H9 (cell line): ENCODE data around the gene ULK1. TPM values are rescaled to one million over a fixed set of nuclear protein-coding genes. Genes with fewer than 3 reads are reported as not detected.

ENCODE experiments used
- DNase-seq: peaks from one replicate; pipeline ENCODE4 v3.0.0-alpha.2; 2017
- H2AFZ ChIP-seq: one replicate; pipeline ENCODE4 v1.6.1; 2013; ENCODE audit warnings: mild to moderate bottlenecking, low read length, control low read depth, moderate library complexity
- H2AK5ac ChIP-seq: 2 replicates; pipeline ENCODE4 v1.6.1; 2013; ENCODE audit warnings: low read length, control low read depth, mixed read lengths; ENCODE audit not compliant: insufficient read length
- H2BK120ac ChIP-seq: one replicate; pipeline ENCODE4 v1.6.1; 2013; ENCODE audit warnings: low read depth, mild to moderate bottlenecking, low read length, control low read depth, inconsistent platforms; ENCODE audit not compliant: poor library complexity, severe bottlenecking
- H2BK12ac ChIP-seq: 2 replicates; pipeline ENCODE4 v1.6.1; 2013; ENCODE audit warnings: low read length, control low read depth, mixed read lengths, low read depth; ENCODE audit not compliant: insufficient read length
- H2BK15ac ChIP-seq: 2 replicates; pipeline ENCODE4 v1.6.1; 2013; ENCODE audit warnings: low read depth, low read length, control low read depth
- H2BK20ac ChIP-seq: one replicate; pipeline ENCODE4 v1.6.1; 2013; ENCODE audit warnings: low read depth, mild to moderate bottlenecking, low read length, control low read depth, inconsistent platforms; ENCODE audit not compliant: poor library complexity, severe bottlenecking
- H2BK5ac ChIP-seq: 2 replicates; pipeline ENCODE4 v1.6.1; 2013; ENCODE audit warnings: low read length, control low read depth, mixed read lengths; ENCODE audit not compliant: insufficient read length
- H3K14ac ChIP-seq: 2 replicates; pipeline ENCODE4 v1.6.1; 2013; ENCODE audit warnings: low read length, control low read depth; ENCODE audit not compliant: insufficient read depth
- H3K18ac ChIP-seq: 2 replicates; pipeline ENCODE4 v1.6.1; 2013; ENCODE audit warnings: low read depth, mild to moderate bottlenecking, mixed read lengths, low read length, control low read depth; ENCODE audit not compliant: insufficient read length
- H3K23ac ChIP-seq: 2 replicates; pipeline ENCODE4 v1.6.1; 2013; ENCODE audit warnings: low read length, control low read depth, mixed read lengths, low read depth; ENCODE audit not compliant: insufficient read length
- H3K23me2 ChIP-seq: 2 replicates; pipeline ENCODE4 v1.6.1; 2013; ENCODE audit warnings: low read depth, mild to moderate bottlenecking, mixed read lengths, low read length, control low read depth; ENCODE audit not compliant: insufficient read length, poor library complexity, severe bottlenecking
- H3K27ac ChIP-seq: 2 replicates; pipeline ENCODE4 v1.5.1; 2013; ENCODE audit warnings: low read length, control low read depth, mixed read lengths, low read depth; ENCODE audit not compliant: insufficient read length
- H3K27me3 ChIP-seq: 2 replicates; pipeline ENCODE4 v1.6.1; 2013; ENCODE audit warnings: low read length, control low read depth, inconsistent platforms; ENCODE audit not compliant: insufficient read depth
- H3K4ac ChIP-seq: 2 replicates; pipeline ENCODE4 v1.6.1; 2013; ENCODE audit warnings: low read depth, mild to moderate bottlenecking, control low read depth, inconsistent platforms, low read length, moderate library complexity
- H3K4me1 ChIP-seq: 2 replicates; pipeline ENCODE4 v1.6.1; 2013; ENCODE audit warnings: low read length, control low read depth, inconsistent platforms; ENCODE audit not compliant: insufficient read depth
- H3K4me2 ChIP-seq: 2 replicates; pipeline ENCODE4 v1.6.1; 2013; ENCODE audit warnings: low read length, control low read depth, mixed read lengths; ENCODE audit not compliant: insufficient read length, insufficient read depth
- H3K56ac ChIP-seq: 2 replicates; pipeline ENCODE4 v1.6.1; 2013; ENCODE audit warnings: low read depth, mild to moderate bottlenecking, mixed read lengths, low read length, control low read depth; ENCODE audit not compliant: insufficient read length
- H3K79me1 ChIP-seq: 2 replicates; pipeline ENCODE4 v1.6.1; 2013; ENCODE audit warnings: low read depth, mild to moderate bottlenecking, moderate library complexity, low read length, control low read depth, inconsistent platforms; ENCODE audit not compliant: insufficient read depth, poor library complexity, severe bottlenecking
- H3K79me2 ChIP-seq: 2 replicates; pipeline ENCODE4 v1.6.1; 2013; ENCODE audit warnings: low read length, control low read depth, inconsistent platforms; ENCODE audit not compliant: insufficient read depth
- H3K9ac ChIP-seq: 2 replicates; pipeline ENCODE4 v1.6.1; 2013; ENCODE audit warnings: low read length, control low read depth, mixed read lengths; ENCODE audit not compliant: insufficient read length; ENCODE audit errors: extremely low read depth
- H3K9me3 ChIP-seq: one replicate; pipeline ENCODE4 v1.6.1; 2013; ENCODE audit warnings: low read depth, low read length, inconsistent platforms; ENCODE audit not compliant: control insufficient read depth
- H3T11ph ChIP-seq: one replicate; pipeline ENCODE4 v1.6.1; 2013; ENCODE audit warnings: mild to moderate bottlenecking, low read length, control low read depth, inconsistent platforms
- H4K20me1 ChIP-seq: one replicate; pipeline ENCODE4 v1.6.1; 2013; ENCODE audit not compliant: control insufficient read depth, insufficient read length, insufficient read depth
- H4K5ac ChIP-seq: 2 replicates; pipeline ENCODE4 v1.6.1; 2013; ENCODE audit warnings: low read depth, mild to moderate bottlenecking, mixed read lengths, low read length, control low read depth; ENCODE audit not compliant: insufficient read length
- H4K8ac ChIP-seq: replicated peaks from 2 replicates; pipeline ENCODE4 v1.6.1; 2013; ENCODE audit warnings: low read length, control low read depth, mixed read lengths, low read depth; ENCODE audit not compliant: insufficient read length
- H4K91ac ChIP-seq: 2 replicates; pipeline ENCODE4 v1.6.1; 2013; ENCODE audit warnings: low read depth, mild to moderate bottlenecking, moderate library complexity, mixed read lengths, low read length, control low read depth; ENCODE audit not compliant: insufficient read length
- H3K27ac Mint-ChIP-seq, 3 experiments: 2 replicates in 2 of 3; 3 replicates in 1 of 3; pipeline ENCODE4 v1.8.0; 2020 to 2021; ENCODE audit warnings: mixed read lengths in 3 of 3, mild to moderate bottlenecking in 1 of 3, moderate library complexity in 1 of 3
- H3K27me3 Mint-ChIP-seq: 2 replicates; pipeline ENCODE4 v1.8.0; 2021; ENCODE audit warnings: low read depth, mild to moderate bottlenecking, moderate library complexity, mixed read lengths
- H3K36me3 Mint-ChIP-seq, 3 experiments: 2 replicates in 2 of 3; 3 replicates in 1 of 3; pipeline ENCODE4 v1.8.0; 2020 to 2021; ENCODE audit warnings: low read depth in 3 of 3, mixed read lengths in 3 of 3; ENCODE audit not compliant: insufficient read depth in 1 of 3
- H3K4me1 Mint-ChIP-seq, 2 experiments: 2 replicates each; pipeline ENCODE4 v1.8.0; 2020; ENCODE audit warnings: mixed read lengths in 2 of 2
- H3K4me3 Mint-ChIP-seq, 2 experiments: 2 replicates in 1 of 2; 3 replicates in 1 of 2; pipeline ENCODE4 v1.8.0; 2020 to 2021; ENCODE audit warnings: mild to moderate bottlenecking in 2 of 2, mixed read lengths in 2 of 2, moderate library complexity in 1 of 2
- H3K9me3 Mint-ChIP-seq, 2 experiments: 2 replicates in 1 of 2; 3 replicates in 1 of 2; pipeline ENCODE4 v1.8.0; 2020; ENCODE audit warnings: mild to moderate bottlenecking in 2 of 2, mixed read lengths in 2 of 2, moderate library complexity in 1 of 2
- WGBS: extraction: QIAGEN DNeasy Blood & Tissue Kit; methylation state at CpG from one replicate; pipeline ENCODE4 v1.1.7; 2013; ENCODE audit warnings: missing lambda C conversion rate, low lambda C conversion rate, mixed read lengths; ENCODE audit not compliant: insufficient read length; ENCODE audit errors: extremely low coverage; 5-methylcytosine and 5-hydroxymethylcytosine counted together
- total RNA-seq: library from RNA; stranded (reverse); gene quantifications from 2 replicates; pipeline ENCODE4 v1.2.1, GENCODE V29; 2021
- TF ChIP-seq, protein P1 (sequence below): fragments of 200-600 bp; sonication (generic); conservative IDR thresholded peaks from 3 replicates; pipeline ENCODE4 v1.8.0; 2021; ENCODE audit warnings: antibody characterized with exemption, mild to moderate bottlenecking

The ULK1 gene
- total RNA-seq, 1 experiment from 2014 or later: 57.2 TPM

DNA sequence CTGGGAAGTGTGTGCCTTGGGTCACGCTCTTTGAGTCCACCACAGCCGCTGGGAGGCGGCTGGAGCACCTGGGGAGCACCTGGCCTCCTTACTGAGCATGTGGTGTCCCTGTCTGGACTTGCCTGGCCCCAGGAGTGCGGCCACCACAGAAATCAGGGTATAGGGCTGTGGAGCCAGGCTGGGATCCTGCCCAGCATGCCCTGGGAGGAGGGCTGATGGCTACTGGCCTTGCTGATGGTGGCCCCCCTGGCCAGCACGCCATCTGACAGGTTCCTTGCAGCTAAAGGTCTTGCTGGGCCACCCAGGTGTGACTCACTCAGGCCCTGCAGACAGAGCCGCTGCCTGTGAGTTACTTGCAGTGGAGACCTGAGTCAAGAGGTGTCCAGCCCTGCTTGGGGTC lies 6.0 kb downstream of the ULK1 start:
- Histone ChIP-seq H4K8ac (no peak overlapping the region), H2BK20ac (no peak overlapping the region), H3K27ac (no peak overlapping the region), H3K4me2 (no peak overlapping the region), H3K79me2 (no peaks in the 10 kb centered on the region; the same call in 1 of the 2 replicates), H2BK15ac (no peak overlapping the region), H3K27me3 (no peaks in the 10 kb centered on the region), H3K23ac (no peak overlapping the region), H3K56ac (no peak overlapping the region), H2BK120ac (no peak overlapping the region), H2AFZ (no peak overlapping the region), H3K18ac (no peak overlapping the region), H4K20me1 (no peaks in the 10 kb centered on the region), H3K4ac (no peak overlapping the region), H3K9ac (no peak overlapping the region), H3K9me3 (no peaks in the 10 kb centered on the region), H3K79me1 (no peaks in the 10 kb centered on the region), H2AK5ac (no peak overlapping the region), H4K5ac (no peak overlapping the region), H3K14ac (no peak overlapping the region), H3T11ph (no peak overlapping the region), H3K23me2 (peaks cover 4% of the 10 kb centered on the region), H4K91ac (no peak overlapping the region), H2BK5ac (no peak overlapping the region), H2BK12ac (no peak overlapping the region), H3K4me1 (no peaks in the 10 kb centered on the region)
- TF ChIP-seq, protein P1, sequence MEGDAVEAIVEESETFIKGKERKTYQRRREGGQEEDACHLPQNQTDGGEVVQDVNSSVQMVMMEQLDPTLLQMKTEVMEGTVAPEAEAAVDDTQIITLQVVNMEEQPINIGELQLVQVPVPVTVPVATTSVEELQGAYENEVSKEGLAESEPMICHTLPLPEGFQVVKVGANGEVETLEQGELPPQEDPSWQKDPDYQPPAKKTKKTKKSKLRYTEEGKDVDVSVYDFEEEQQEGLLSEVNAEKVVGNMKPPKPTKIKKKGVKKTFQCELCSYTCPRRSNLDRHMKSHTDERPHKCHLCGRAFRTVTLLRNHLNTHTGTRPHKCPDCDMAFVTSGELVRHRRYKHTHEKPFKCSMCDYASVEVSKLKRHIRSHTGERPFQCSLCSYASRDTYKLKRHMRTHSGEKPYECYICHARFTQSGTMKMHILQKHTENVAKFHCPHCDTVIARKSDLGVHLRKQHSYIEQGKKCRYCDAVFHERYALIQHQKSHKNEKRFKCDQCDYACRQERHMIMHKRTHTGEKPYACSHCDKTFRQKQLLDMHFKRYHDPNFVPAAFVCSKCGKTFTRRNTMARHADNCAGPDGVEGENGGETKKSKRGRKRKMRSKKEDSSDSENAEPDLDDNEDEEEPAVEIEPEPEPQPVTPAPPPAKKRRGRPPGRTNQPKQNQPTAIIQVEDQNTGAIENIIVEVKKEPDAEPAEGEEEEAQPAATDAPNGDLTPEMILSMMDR: no peak
- Mint-ChIP-seq H3K27me3 (no peaks in the 10 kb centered on the region), H3K27ac (peak overlapping the region in 2 of 3 experiments; percentile 64 to 73; a peak in 5 of 7 replicates), H3K4me3 (no peak overlapping the region), H3K4me1 (peaks cover 6 to 18% of the 10 kb centered on the region in 2 experiments), H3K36me3 (peaks cover 9 to 16% (median 13%) of the 10 kb centered on the region in 3 experiments; a peak in 6 of 7 replicates), H3K9me3 (no peaks in the 10 kb centered on the region)
- no peak for DNase-seq
- no CpG with 5 or more reads among the region's 6 CpGs for WGBS
